Sigmoid colon (tissue), 4 donors: Measurements from ENCODE around the gene NTMT2.

ENCODE experiments used
- CTCF ChIP-seq, 4 experiments: fragments of 450-650 bp in 3 of 4; fragments of 200-600 bp in 1 of 4; IDR thresholded peaks; one replicate each; pipeline ENCODE4 v1.5.1; 2016 to 2019; ENCODE audit warnings: antibody characterized with exemption in 4 of 4, mild to moderate bottlenecking in 3 of 4, moderate library complexity in 2 of 4
- EP300 ChIP-seq, 4 donors: sonication (generic); formaldehyde crosslinking; IDR thresholded peaks; one replicate each; pipeline ENCODE4 v1.6.1; 2017; ENCODE audit warnings: antibody characterized with exemption in 4 of 4
- POLR2A ChIP-seq, 2 donors: fragments of 450-650 bp; IDR thresholded peaks; one replicate each; pipeline ENCODE4 v1.6.1; 2016; ENCODE audit warnings: antibody characterized with exemption in 2 of 2, mild to moderate bottlenecking in 2 of 2, moderate library complexity in 2 of 2
- POLR2AphosphoS5 ChIP-seq, 4 donors: sonication (generic); formaldehyde crosslinking; IDR thresholded peaks; one replicate each; pipeline ENCODE4 v1.6.1; 2017; ENCODE audit warnings: antibody characterized with exemption in 4 of 4

DNA sequence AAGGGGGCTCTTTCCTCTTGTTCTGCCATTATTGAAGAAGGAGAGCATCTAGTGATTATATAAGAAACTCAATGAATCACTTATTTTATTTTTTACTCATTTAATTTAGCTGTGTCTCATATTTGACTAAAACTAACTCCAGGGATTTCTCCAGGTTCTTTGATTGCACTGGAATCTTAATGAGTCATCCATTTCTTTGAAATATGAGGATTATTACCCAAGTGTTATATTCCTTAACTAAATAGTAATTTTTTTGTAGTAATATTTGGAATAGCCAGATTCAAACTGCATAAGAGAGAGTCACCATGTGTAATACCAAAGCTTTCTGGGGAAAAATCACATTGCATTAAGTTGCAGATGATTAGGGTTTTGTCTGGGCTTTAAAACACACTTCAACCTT lies 59.5 kb downstream of the NTMT2 start:
- TF ChIP-seq CTCF (IDR thresholded peaks at IDR 0.05) (no peak), EP300 (IDR thresholded peaks at IDR 0.05) (no peak), POLR2A (IDR thresholded peaks at IDR 0.05) (no peak), POLR2AphosphoS5 (IDR thresholded peaks at IDR 0.05) (no peak)
